IPS-15b (cell line): ENCODE measurements around the gene KDM4C.

Experiments used
- H3K27me3 ChIP-seq: one replicate; pipeline ENCODE4 v1.6.1; 2013; ENCODE audit warnings: low read length; ENCODE audit not compliant: control insufficient read depth, insufficient read depth
- H3K36me3 ChIP-seq: one replicate; pipeline ENCODE4 v1.6.1; 2013; ENCODE audit warnings: low read length; ENCODE audit not compliant: control insufficient read depth, insufficient read depth
- H3K4me1 ChIP-seq: one replicate; pipeline ENCODE4 v1.6.1; 2013; ENCODE audit warnings: mild to moderate bottlenecking, low read length; ENCODE audit not compliant: control insufficient read depth, insufficient read depth
- H3K4me3 ChIP-seq: one replicate; pipeline ENCODE4 v1.5.1; 2013; ENCODE audit warnings: low read depth, low read length
- H3K9ac ChIP-seq: one replicate; pipeline ENCODE4 v1.6.1; 2013; ENCODE audit warnings: low read depth, mild to moderate bottlenecking, low read length
- H3K9me3 ChIP-seq: one replicate; pipeline ENCODE4 v1.6.1; 2013; ENCODE audit warnings: mild to moderate bottlenecking, low read length; ENCODE audit not compliant: control insufficient read depth, insufficient read depth

KDM4C gene

GRCh38 chr9:6968271-6968670, 210.5 kb downstream of the KDM4C start:
- no peaks in the 10 kb centered on the region for H3K27me3 ChIP-seq
- no peaks in the 10 kb centered on the region for H3K9me3 ChIP-seq
- no peaks in the 10 kb centered on the region for H3K36me3 ChIP-seq
- H3K9ac ChIP-seq, result no peak overlapping the region
- H3K4me1 ChIP-seq, result no peaks in the 10 kb centered on the region
- H3K4me3 ChIP-seq, result no peak overlapping the region

GRCh38 chr9:6969805-6970204, 212.0 kb downstream of the KDM4C start:
- no peaks in the 10 kb centered on the region for H3K27me3 ChIP-seq
- H3K36me3 ChIP-seq, result no peaks in the 10 kb centered on the region
- H3K9ac ChIP-seq, result no peak overlapping the region
- H3K4me3 ChIP-seq, result no peak overlapping the region
- H3K4me1 ChIP-seq, result no peaks in the 10 kb centered on the region
- no peaks in the 10 kb centered on the region for H3K9me3 ChIP-seq

GRCh38 chr9:6973089-6973488, 215.3 kb downstream of the KDM4C start:
- Histone ChIP-seq H3K9me3 (no peaks in the 10 kb centered on the region), H3K36me3 (no peaks in the 10 kb centered on the region), H3K9ac (no peak overlapping the region)

GRCh38 chr9:6973762-6974161, 216.0 kb downstream of the KDM4C start:
- no peaks in the 10 kb centered on the region for H3K9me3 ChIP-seq
- H3K9ac ChIP-seq, result no peak overlapping the region
- H3K4me3 ChIP-seq, result no peak overlapping the region
- no peaks in the 10 kb centered on the region for H3K4me1 ChIP-seq
- no peaks in the 10 kb centered on the region for H3K36me3 ChIP-seq
- H3K27me3 ChIP-seq, result no peaks in the 10 kb centered on the region

More at GRCh38 chr9:6973089-6973488, 215.3 kb downstream of the KDM4C start:
- no peak overlapping the region for H3K4me3 ChIP-seq
- H3K27me3 ChIP-seq, result no peaks in the 10 kb centered on the region
- H3K4me1 ChIP-seq, result no peaks in the 10 kb centered on the region

GRCh38 chr9:6975198-6975597, 217.4 kb downstream of the KDM4C start:
- no peak overlapping the region for H3K4me3 ChIP-seq
- H3K4me1 ChIP-seq, result no peaks in the 10 kb centered on the region
- H3K9ac ChIP-seq, result no peak overlapping the region
- no peaks in the 10 kb centered on the region for H3K9me3 ChIP-seq
- H3K36me3 ChIP-seq, result no peaks in the 10 kb centered on the region
- no peaks in the 10 kb centered on the region for H3K27me3 ChIP-seq

- H3K27me3 ChIP-seq, result no peaks in the 10 kb centered on the region
- H3K9ac ChIP-seq, result no peak overlapping the region
- H3K36me3 ChIP-seq, result peaks cover 5% of the 10 kb centered on the region
- no peaks in the 10 kb centered on the region for H3K4me1 ChIP-seq
- no peak overlapping the region for H3K4me3 ChIP-seq
- H3K9me3 ChIP-seq, result no peaks in the 10 kb centered on the region
These were observed 220.0 kb downstream of the KDM4C start for GRCh38 chr9:6977761-6978160.

- Histone ChIP-seq H3K4me1 (no peaks in the 10 kb centered on the region), H3K9me3 (no peaks in the 10 kb centered on the region), H3K4me3 (no peak overlapping the region), H3K27me3 (no peaks in the 10 kb centered on the region), H3K9ac (no peak overlapping the region), H3K36me3 (peaks cover 7% of the 10 kb centered on the region)
These were observed 220.8 kb downstream of the KDM4C start for GRCh38 chr9:6978591-6978990.

- H3K9ac ChIP-seq, result no peak overlapping the region
- H3K27me3 ChIP-seq, result no peaks in the 10 kb centered on the region
- H3K36me3 ChIP-seq, result peaks cover 10% of the 10 kb centered on the region
- no peaks in the 10 kb centered on the region for H3K9me3 ChIP-seq
- no peak overlapping the region for H3K4me3 ChIP-seq
- no peaks in the 10 kb centered on the region for H3K4me1 ChIP-seq
These were observed 227.3 kb downstream of the KDM4C start for GRCh38 chr9:6984941-6985578.

- Histone ChIP-seq H3K36me3 (peaks cover 10% of the 10 kb centered on the region), H3K4me1 (no peaks in the 10 kb centered on the region), H3K9ac (no peak overlapping the region), H3K9me3 (no peaks in the 10 kb centered on the region), H3K4me3 (no peak overlapping the region), H3K27me3 (no peaks in the 10 kb centered on the region)
These were observed 228.5 kb downstream of the KDM4C start for GRCh38 chr9:6986141-6986815.

GRCh38 chr9:6987381-6987780, 229.6 kb downstream of the KDM4C start:
- H3K9me3 ChIP-seq, result no peaks in the 10 kb centered on the region
- no peak overlapping the region for H3K9ac ChIP-seq
- H3K36me3 ChIP-seq, result peaks cover 8% of the 10 kb centered on the region
- H3K4me3 ChIP-seq, result no peak overlapping the region
- no peaks in the 10 kb centered on the region for H3K4me1 ChIP-seq
- no peaks in the 10 kb centered on the region for H3K27me3 ChIP-seq

GRCh38 chr9:6991418-6991817, 233.6 kb downstream of the KDM4C start:
- Histone ChIP-seq H3K4me1 (no peaks in the 10 kb centered on the region), H3K36me3 (peaks cover 2% of the 10 kb centered on the region), H3K9me3 (no peaks in the 10 kb centered on the region), H3K4me3 (no peak overlapping the region), H3K27me3 (no peaks in the 10 kb centered on the region), H3K9ac (no peak overlapping the region)

GRCh38 chr9:6996061-6996854, 238.5 kb downstream of the KDM4C start:
- Histone ChIP-seq H3K9me3 (no peaks in the 10 kb centered on the region), H3K4me3 (no peak overlapping the region), H3K27me3 (no peaks in the 10 kb centered on the region), H3K4me1 (no peaks in the 10 kb centered on the region), H3K9ac (no peak overlapping the region), H3K36me3 (no peaks in the 10 kb centered on the region)
